ENCODE results near the gene RNF25. TPM values are rescaled to one million over a fixed set of nuclear protein-coding genes. Genes with fewer than 3 reads are reported as not detected.

RNF25 gene
- total RNA-seq, 1 donor: 41.6 TPM

GRCh38 chr2:218615868-218616315 lies 55.9 kb downstream of the RNF25 start:
- Histone ChIP-seq H4K20me1 (ENCODE audit: insufficient read depth, low read length) (no peaks in the 10 kb centered on the region), H3K27ac (ENCODE audit: low read depth, low read length) (no peak overlapping the region), H3K36me3 (ENCODE audit: insufficient read depth, low read length) (no peaks in the 10 kb centered on the region), H3K9me3 (ENCODE audit: low read depth, low read length) (no peaks in the 10 kb centered on the region), H3K79me2 (ENCODE audit: insufficient read depth, low read length) (no peaks in the 10 kb centered on the region), H3K4me3 (ENCODE audit: insufficient read depth, low read length) (no peak overlapping the region), H2AFZ (ENCODE audit: low read length) (no peak overlapping the region), H3K27me3 (ENCODE audit: insufficient read depth, low read length) (no peaks in the 10 kb centered on the region), H3K4me1 (ENCODE audit: insufficient read depth, low read length) (no peaks in the 10 kb centered on the region), H3K4me2 (ENCODE audit: insufficient read depth, low read length) (no peak overlapping the region)
- DNase-seq (ENCODE audit: insufficient read length, low spot score, missing footprints): no peak
- no peak for TF ChIP-seq CTCF (IDR thresholded peaks at IDR 0.05; ENCODE audit: extremely low read depth, low read depth, low read length)

Other genes with a start within 250 kb of the RNF25 start
- 12.4 and 15.2 TPM in 2 replicates for gene USP37, start 103.7 kb downstream of the RNF25 start, total RNA-seq
- gene CNOT9, start 103.2 kb downstream of the RNF25 start, total RNA-seq: 47.1 and 50.3 TPM in 2 replicates
- 2.5 and 4.4 TPM in 2 replicates for gene PLCD4, start 64.1 kb downstream of the RNF25 start, total RNA-seq
- 14.8 and 16.8 TPM in 2 replicates for gene ZNF142, start 12.4 kb downstream of the RNF25 start, total RNA-seq
- 16.6 and 21.2 TPM in 2 replicates for gene BCS1L, start 12.3 kb downstream of the RNF25 start, total RNA-seq
- 25.7 and 30.6 TPM in 2 replicates for gene STK36, start 84 bp upstream of the RNF25 start, total RNA-seq
- gene TTLL4, start 38.8 kb upstream of the RNF25 start, total RNA-seq: 13.0 and 15.6 TPM in 2 replicates
- 21.2 and 25.0 TPM in 2 replicates for gene CYP27A1, start 110.1 kb upstream of the RNF25 start, total RNA-seq
- under 0.01 and 0.29 TPM in 2 replicates for gene PRKAG3, start 159.8 kb upstream of the RNF25 start, total RNA-seq
- gene WNT6, start 187.8 kb upstream of the RNF25 start, total RNA-seq: not detected in 2 replicates
- not detected in 2 replicates for gene WNT10A, start 208.8 kb upstream of the RNF25 start, total RNA-seq